Endometrial microvascular endothelial cells (primary cell): ENCODE data around the gene SPIN2A. TPM values are rescaled to one million over a fixed set of nuclear protein-coding genes. Genes with fewer than 3 reads are reported as not detected.
"Not testable (repeated sequence)": the region's sequence is repeated elsewhere in the genome, so short reads cannot be mapped to it uniquely, and the experiment has no call there.

Experiments
- in situ Hi-C: cut with HindIII; loops from 2 replicates; pipeline ENCODE4 v1.10.0; 2017; ENCODE audit warnings: low sequenced_read_pairs, low pct_unique_long_range_greater_than_20kb; ENCODE audit errors: inconsistent ontology term
- total RNA-seq: library from RNA; depleted of rRNA; stranded (reverse); fragments of >200 nt; gene quantifications from one replicate; pipeline ENCODE4 v1.2.3, GENCODE V29; 2015; ENCODE audit errors: inconsistent ontology term

Gene SPIN2A
- total RNA-seq: not detected

DNA sequence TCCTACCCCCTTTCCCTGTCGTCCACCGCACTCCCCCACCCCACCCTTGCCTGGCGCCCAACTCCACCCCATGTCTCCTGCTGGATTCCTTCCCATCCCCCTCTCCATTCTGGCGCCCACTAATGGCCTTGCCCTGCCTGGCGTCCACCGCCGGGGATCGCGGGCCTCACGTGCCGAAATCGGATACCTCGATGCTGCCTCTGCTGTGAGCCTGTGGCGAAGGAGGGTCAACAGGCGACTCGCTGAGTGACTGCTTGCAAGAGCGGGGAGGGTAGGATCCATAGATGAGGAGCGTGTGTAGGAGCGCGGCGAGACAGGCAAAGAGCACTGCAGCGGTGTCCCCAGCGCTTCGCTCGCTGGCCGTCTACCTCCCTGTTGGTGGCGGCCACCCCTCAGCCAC, at the start of gene SPIN2A:
Gene SPIN2A, minus strand, starts transcription at position 325 of the 400 bp plus-strand sequence. CDS start 800 bp downstream, outside the sequence.
- in situ Hi-C loops: not testable (repeated sequence)

DNA sequence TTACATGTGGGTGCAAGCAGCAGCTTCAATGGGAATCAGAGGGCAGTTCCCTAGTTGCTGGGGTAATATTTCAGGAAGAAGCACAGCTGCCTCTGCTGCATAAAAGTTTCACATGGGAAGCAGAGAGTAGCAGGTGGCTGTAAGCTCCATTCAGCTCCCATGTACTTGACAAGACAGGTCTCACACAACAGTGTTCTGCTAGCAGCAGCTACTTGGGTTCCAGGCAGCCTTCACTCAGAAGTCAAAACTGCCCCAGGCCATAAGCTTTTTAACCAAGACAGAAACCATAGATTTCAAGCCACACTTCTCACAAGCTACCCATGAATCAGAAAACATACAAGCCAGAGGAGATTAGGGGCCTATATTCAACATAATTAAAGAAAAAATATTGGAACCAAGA, 41.4 kb upstream of the SPIN2A start:
- in situ Hi-C loops: no loop called here

DNA sequence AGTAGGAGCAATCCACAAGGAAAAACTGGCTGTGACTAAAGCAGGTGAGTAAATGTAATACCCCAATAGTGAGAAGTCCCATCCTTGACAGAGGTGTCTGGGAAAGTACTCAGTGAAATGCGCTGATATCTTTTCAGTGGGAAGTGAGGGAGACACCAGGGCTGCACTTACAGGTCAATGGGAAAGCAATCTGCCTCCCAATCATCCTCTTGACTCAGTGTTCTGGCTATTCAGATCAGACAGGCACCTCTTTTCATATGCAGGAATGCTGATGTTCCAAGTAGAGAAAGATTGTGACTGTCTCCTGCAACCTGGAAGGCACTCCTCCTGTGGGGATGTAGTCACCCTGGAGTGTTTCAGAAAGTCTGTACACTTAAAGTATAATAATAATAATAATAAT, 39.9 kb upstream of the SPIN2A start:
- in situ Hi-C loops: no loop called here

DNA sequence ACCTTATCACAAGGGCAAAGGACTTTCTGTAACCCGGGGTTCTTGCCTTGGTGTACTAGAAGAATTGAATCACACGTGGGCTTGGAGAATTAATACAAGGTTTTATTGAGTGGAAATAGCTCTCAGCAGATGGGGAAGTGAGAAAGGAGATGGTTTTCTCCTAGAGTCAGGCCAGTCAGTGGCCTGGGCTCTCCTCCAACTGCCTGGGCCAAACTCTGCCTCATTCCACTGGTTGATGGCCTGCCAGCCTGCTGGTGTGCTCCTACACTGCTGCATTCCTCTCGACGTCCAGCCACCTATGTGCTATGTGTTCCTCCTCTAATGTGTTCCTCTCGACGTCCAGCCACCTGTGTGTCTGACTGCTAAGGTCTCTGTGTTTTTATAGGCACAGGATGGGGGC, 35.3 kb upstream of the SPIN2A start:
- in situ Hi-C loops: no loop called here

DNA sequence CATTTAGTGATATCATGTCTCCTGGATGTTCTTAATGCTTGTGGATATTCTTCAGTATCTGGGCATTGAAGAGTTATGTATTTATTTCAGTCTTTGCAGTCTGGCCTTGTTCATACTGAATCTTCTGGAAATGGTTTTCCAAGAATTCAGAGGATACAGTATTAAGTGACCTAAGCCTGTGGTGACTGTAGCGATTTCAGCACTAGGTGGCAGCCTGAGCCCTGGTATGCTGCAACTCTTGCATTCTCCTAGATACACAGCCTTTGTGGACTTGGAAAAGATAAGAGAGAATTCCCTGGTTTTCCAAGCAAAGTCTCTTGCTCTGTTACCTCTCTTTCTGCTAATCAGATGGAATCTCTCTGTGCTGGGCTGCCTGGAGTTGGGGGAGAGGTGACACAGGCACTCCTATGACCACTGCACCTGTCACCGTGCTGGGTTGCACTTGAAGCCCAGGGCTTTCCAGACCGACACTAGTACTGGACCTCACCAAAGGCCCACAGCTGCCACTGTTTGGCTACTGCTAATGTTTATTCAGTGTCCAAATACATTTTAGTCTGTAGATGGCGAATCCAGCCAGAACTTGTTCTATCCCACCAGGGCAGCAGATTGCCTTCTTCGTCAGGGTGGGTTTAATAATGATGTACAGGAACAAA, 19.3 kb upstream of the SPIN2A start:
- in situ Hi-C loops: no loop called here

DNA sequence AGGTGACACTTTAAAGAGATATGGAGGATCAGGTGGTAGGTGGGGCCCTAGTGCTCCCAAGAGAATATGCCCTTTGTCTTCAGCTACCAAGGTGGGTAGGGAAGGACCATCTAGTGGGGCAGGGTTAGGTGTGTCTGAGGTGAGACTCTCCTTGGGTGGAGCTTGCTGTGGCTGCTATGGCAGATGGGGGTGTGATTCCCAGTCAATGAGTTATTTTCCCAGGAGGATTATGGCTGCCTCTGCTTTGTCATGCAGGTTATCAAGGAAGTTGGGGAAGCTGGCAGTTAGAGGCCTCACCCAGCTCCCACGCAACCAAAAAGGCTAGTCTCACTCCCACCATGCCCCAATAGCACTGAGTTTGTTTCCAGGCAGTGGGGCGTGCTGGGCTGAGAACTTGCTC, 18.0 kb upstream of the SPIN2A start:
- in situ Hi-C loops: no loop called here

DNA sequence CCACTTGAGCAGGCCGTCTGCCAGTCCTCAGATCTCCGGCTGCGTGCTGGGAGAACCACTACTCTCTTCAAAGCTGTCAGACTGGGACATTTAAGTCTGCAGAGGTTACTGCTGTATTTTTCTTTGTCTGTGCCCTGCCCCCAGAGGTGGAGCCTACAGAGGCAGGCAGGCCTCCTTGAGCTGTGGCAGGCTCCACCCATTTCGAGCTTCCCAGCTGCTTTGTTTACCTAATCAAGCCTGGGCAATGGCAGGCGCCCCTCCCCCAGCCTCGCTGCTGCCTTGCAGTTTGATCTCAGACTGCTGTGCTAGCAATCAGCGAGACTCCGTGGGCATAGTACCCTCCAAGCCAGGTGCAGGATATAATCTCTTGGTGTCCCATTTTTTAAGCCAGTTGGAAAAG, 15.0 kb upstream of the SPIN2A start:
- in situ Hi-C loops: not testable (repeated sequence)

DNA sequence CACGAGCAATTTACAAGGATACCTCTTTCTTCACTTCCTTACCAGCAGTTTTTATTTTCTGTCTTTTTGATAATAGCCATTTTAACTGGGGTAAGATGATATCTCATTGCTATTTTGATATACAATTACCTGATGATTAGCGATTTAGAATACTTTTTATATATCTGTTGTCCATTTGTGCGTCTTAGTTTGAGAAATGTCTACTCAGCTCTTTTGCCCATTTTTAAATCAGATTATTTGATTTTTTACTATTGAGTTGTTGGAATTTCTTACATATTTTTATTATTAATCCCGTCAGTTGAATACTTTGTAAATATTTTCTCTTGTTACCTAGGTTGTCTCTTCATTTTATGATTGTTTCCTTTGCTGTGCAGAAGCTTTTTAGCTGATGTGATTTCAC, 1.5 kb upstream of the SPIN2A start:
- in situ Hi-C loops: no loop called here

DNA sequence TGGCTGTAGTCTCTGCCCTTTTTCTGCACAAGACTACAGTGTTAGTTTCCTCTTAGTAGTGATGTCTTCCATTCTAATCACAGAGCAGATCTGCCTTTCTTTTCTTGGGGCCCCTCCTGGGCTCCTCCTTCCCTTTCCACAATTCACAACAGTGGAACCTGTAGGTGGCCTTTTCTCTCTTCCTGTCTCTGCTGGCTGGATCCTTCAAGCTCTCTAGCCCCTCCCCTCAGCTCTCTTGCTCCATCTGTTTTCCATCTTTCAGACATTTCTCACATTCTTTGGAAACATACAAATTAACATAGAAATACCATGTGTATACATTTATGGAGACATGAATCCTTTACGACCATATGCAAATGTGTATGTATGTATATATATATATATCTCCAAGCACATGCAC, 304 bp upstream of the SPIN2A start:
- in situ Hi-C loops: no loop called here

DNA sequence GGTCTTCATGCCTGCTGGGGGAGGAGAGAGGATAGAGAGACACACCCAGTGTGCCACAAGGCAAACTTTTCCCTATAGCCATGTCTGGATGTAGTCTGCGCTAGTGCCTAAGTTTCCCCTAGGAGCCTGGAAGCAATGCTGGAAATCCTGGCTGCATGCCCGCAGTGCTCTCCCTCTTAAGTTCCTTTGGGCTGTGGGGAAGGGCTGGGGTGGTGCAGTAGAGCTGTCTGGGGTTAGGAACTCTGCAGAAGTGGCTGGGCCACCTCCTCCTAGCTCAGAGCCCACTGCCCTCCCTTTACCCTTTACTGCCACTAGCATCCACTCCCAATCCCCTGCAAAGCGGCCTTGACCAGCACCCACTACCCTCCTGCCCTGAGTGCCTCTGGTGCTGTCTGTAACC, 608 bp downstream of the SPIN2A start:
- in situ Hi-C loops: not testable (repeated sequence)

DNA sequence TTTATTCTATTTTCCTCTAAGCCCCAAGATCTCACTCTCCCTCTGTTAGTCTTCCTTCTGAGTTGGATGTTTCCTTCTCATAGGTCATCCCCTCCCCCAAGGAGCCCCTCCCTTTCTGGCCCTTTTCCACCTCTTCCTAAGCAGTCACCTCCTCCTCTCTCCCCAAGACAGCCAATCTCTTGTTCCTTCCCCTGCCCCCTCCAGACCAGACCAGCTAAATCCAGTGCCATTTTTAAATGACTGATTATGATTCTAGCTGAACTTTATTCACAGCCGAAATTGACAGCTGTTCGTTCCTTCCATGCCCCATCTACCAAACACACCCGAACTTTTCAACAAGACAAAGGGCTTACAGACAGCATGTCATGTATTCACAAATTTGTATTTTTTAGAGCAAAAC, 1.9 kb downstream of the SPIN2A start:
- in situ Hi-C loops: no loop called here

DNA sequence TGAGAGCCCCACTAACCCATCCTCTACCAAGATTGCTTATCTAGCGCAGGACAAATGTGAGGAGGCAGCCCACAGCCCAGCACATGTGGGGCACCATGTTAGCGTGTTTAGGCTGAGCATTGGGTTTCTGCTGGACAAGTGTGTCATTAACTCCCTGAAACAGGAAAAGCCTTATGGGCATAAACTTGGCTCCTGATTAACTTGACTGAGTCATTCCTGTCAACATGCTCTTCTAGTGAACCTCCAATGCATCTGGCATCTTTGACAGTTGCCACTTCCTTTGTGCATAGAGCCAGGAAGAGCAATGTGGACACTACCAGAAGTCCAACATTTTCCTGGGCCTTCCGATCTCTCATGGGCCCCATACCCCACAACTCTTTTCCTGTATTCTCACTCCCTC, 2.5 kb downstream of the SPIN2A start:
- in situ Hi-C loops: no loop called here

DNA sequence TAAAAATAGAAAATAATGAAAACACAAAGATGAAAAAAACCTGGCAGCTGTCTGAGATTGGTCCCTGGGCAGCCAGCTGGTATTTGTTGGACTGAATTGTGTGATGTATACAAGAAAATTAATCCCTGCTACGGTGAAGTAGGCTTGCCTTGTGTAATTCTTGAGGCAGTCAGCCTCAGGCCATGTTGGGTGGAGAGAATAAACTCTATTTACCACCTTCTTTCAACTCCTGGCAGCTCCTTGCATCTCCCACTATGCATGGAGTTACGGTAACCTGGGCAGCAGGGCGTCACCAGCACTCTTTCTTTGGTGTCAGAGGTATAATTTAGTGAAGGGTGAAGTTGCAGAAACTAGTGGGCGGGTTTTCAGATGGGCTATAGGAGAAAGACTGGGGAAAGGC, 3.5 kb downstream of the SPIN2A start:
- in situ Hi-C loops: no loop called here

DNA sequence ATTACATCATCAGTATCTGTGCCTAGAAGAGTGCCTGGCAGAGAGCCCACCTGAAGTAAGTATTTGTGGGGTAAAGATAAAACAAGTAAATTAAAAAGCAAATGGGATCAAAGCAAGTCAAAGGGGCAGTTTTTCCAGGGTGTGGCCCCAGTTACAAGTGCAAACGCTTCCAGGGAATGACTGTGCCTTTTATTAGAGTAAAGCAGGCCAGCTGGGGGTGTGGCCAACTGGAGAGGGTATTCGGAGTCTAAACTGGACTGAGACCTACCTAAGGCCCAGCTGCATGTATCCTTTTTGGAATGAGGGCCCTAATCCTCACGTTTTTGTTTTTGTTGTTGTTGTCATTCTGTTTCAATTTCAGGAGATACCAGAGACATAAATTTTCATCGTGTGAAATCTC, 3.9 kb downstream of the SPIN2A start:
- in situ Hi-C loops: not testable (repeated sequence)

DNA sequence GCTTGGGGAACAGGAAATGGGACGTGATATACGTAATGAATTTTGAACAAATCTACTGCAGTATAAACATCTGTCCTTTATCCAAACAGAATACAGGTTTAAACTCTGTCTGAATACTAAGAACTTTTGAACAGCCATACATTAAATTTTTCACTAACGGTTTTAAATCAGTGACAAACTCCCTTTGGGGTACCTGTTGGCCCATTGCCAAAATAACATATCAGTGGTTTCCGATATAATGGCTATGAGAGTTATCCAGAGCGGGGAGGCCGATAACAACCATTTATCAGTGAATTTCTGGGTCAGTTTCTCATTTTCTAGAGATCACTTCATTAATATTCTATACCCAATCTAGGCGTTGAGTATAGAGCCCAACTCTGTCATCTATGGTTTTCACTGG, 5.2 kb downstream of the SPIN2A start:
- in situ Hi-C loops: no loop called here

DNA sequence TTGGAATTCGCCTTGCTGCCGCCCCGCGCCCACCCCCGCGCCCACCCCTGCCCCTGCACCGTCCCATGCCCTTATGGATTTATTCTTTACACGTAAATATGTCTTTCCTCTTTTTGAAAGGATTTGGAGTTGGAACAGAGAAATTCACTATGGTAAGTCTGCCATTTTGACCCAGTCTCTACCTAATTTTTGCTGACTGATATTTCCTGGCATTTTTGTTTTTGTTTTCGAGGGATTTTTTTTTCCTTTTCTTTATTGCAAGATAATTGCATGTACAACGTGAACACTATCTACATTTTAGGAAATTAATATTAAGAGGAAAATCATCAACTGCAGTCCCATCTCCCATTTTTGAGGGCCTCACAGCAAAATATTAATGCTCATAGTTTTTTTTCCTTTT, 15.4 kb downstream of the SPIN2A start:
- in situ Hi-C loops: no loop called here

DNA sequence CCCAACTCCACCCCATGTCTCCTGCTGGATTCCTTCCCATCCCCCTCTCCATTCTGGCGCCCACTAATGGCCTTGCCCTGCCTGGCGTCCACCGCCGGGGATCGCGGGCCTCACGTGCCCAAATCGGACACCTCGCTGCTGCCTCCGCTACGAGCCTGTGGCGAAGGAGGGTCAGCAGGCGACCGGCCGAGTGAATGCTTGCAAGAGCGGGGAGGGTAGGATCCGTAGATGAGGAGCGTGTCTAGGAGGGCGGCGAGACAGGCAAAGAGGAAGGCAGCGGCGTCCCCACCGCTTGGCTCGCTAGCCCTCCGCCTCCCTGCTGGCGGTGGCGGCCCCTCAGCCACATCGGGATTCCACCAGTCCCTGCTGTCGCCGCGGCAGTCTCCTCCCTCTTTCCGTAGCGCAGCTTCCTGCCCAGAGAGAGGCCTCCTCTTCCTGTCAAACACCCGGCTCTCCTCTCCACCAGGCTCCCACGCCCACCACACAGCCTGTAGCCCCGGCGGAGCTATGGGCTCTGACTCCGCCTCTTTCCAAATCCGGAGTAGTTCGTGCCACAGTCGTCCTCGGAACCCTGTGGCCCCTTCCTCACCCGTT, 15.9 kb downstream of the SPIN2A start, which contains the start of gene SPIN2B:
Gene SPIN2B, minus strand, starts transcription at position 387 of the 594 bp plus-strand sequence.
- in situ Hi-C loops: no loop called here

DNA sequence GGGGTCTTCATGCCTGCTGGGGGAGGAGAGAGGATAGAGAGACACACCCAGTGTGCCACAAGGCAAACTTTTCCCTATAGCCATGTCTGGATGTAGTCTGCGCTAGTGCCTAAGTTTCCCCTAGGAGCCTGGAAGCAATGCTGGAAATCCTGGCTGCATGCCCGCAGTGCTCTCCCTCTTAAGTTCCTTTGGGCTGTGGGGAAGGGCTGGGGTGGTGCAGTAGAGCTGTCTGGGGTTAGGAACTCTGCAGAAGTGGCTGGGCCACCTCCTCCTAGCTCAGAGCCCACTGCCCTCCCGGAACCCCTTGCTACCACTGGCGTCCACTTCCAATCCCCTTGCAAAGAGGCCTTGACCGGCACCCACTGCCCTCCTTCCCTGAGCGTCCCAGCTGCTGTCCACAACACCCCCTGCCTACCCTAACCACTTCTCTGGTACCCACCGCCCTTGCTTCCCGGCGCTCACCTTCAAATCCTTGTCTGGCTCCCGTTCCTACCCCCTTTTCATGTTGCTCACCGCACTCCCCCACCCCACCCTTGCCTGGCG, 16.5 kb downstream of the SPIN2A start:
- in situ Hi-C loops: not testable (repeated sequence)

DNA sequence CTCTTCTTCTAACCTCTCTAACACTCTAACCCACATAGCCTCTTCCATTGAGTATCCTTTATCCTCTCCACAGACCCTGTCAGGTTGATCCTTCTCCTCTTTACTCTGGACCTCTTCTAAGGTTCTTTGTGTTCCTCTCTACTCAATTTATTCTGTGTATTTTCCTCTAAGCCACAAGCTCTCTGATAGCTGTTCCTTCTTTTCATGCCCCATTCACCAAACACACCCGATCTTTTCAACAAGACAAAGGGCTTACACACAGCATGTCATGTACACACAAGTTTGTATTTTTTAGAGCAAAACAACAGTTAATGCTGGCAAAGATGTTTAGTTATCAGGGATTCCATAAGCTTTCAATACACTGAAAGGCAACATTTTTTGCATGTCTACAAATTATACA, 17.8 kb downstream of the SPIN2A start:
- in situ Hi-C loops: no loop called here

DNA sequence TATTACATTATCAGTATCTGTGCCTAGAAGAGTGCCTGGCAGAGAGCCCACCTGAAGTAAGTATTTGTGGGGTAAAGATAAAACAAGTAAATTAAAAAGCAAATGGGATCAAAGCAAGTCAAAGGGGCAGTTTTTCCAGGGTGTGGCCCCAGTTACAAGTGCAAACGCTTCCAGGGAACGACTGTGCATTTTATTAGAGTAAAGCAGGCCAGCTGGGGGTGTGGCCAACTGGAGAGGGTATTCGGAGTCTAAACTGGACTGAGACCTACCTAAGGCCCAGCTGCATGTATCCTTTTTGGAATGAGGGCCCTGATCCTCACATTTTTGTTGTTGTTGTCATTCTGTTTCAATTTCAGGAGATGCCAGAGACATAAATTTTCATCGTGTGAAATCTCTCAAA, 19.6 kb downstream of the SPIN2A start:
- in situ Hi-C loops: not testable (repeated sequence)
